ENCODE data around the gene RNF169.

DNA sequence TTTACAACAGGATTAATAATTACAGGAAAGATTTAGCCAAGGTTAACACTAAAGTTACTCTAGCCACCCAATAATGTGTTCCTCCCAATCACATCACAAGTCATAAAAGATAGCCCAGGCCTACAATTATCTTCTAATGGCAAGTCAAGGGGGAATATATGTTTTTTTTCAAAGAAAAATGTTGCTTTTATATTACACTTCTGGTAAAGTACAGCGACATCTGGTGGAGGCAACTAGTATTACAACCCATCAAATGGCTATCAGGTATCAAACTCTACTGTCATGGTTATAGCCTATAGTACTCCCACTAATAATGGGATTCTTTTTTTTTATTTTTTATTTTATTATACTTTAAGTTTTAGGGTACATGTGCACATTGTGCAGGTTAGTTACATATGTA is 128.5 kb downstream of the RNF169 start:
- TF ChIP-seq ZNF274 (CRISPR knock-in tag; IDR thresholded peaks at IDR 0.05) (no peak), MYC (CRISPR knock-in tag; IDR thresholded peaks at IDR 0.05; ENCODE audit: borderline replicate concordance) (no peak), ZNF124 (CRISPR knock-in tag; IDR thresholded peaks at IDR 0.05) (no peak), ZNF430 (CRISPR knock-in tag; IDR thresholded peaks at IDR 0.05) (no peak), HCFC1 (IDR thresholded peaks at IDR 0.05; ENCODE audit: low read depth, low read length) (no peak), TCF12 (IDR thresholded peaks at IDR 0.05) (no peak), TCF12 (CRISPR knock-in tag; IDR thresholded peaks at IDR 0.05) (no peak), GABPA (IDR thresholded peaks at IDR 0.05; ENCODE audit: low read depth, low read length) (no peak), GABPA (CRISPR knock-in tag; IDR thresholded peaks at IDR 0.05; ENCODE audit: low read depth) (no peak)
- TF ChIP-seq, protein P1, sequence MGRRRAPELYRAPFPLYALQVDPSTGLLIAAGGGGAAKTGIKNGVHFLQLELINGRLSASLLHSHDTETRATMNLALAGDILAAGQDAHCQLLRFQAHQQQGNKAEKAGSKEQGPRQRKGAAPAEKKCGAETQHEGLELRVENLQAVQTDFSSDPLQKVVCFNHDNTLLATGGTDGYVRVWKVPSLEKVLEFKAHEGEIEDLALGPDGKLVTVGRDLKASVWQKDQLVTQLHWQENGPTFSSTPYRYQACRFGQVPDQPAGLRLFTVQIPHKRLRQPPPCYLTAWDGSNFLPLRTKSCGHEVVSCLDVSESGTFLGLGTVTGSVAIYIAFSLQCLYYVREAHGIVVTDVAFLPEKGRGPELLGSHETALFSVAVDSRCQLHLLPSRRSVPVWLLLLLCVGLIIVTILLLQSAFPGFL (CRISPR knock-in tag; IDR thresholded peaks at IDR 0.05), result no peak
- TF ChIP-seq, protein P2, sequence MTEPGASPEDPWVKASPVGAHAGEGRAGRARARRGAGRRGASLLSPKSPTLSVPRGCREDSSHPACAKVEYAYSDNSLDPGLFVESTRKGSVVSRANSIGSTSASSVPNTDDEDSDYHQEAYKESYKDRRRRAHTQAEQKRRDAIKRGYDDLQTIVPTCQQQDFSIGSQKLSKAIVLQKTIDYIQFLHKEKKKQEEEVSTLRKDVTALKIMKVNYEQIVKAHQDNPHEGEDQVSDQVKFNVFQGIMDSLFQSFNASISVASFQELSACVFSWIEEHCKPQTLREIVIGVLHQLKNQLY (CRISPR knock-in tag; IDR thresholded peaks at IDR 0.05), result no peak

Measured in HepG2 (cell line).